Transverse colon (tissue), 4 donors: ENCODE results near the gene C7orf25.

ENCODE experiments used
- EP300 ChIP-seq: sonication (generic); formaldehyde crosslinking; IDR thresholded peaks from one replicate; pipeline ENCODE4 v1.6.1; 2017; ENCODE audit warnings: antibody characterized with exemption, low read depth
- POLR2AphosphoS5 ChIP-seq, 3 donors: sonication (generic); formaldehyde crosslinking; IDR thresholded peaks; one replicate each; pipeline ENCODE4 v1.6.1; 2016; ENCODE audit warnings: antibody characterized with exemption in 3 of 3
- TF ChIP-seq, protein P1 (sequence below), 5 experiments: fragments of 200-600 bp in 3 of 5; fragments of 450-650 bp in 2 of 5; sonication (generic) in 3 of 5; IDR thresholded peaks; 1 replicate in 2 of 5; 2 replicates in 3 of 5; pipeline ENCODE4 v1.5.1; 2016 to 2017; ENCODE audit warnings: antibody characterized with exemption in 5 of 5, inconsistent platforms in 3 of 5, mild to moderate bottlenecking in 2 of 5, moderate library complexity in 1 of 5

DNA sequence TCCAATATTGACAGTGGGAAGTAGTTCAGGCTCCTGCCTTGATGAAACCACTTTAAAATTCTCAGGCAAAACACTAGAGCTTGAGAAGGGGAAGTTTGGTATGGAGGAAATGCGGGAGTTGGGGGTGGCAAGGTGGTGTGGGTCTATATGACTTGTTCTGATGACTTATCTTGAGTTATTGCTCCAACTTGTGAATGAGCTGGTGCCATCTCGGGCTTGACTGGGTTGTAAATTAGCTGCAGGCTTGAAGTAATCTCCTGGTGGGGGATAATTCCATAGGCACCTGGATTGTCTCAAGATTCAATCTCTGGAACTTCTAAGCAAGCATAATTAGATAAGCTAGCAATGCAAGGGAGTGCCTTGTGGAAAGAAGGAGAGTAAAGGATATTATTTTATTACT is 49.3 kb upstream of the C7orf25 start:
- no peak for TF ChIP-seq POLR2AphosphoS5 (IDR thresholded peaks at IDR 0.05)
- TF ChIP-seq, protein P1, sequence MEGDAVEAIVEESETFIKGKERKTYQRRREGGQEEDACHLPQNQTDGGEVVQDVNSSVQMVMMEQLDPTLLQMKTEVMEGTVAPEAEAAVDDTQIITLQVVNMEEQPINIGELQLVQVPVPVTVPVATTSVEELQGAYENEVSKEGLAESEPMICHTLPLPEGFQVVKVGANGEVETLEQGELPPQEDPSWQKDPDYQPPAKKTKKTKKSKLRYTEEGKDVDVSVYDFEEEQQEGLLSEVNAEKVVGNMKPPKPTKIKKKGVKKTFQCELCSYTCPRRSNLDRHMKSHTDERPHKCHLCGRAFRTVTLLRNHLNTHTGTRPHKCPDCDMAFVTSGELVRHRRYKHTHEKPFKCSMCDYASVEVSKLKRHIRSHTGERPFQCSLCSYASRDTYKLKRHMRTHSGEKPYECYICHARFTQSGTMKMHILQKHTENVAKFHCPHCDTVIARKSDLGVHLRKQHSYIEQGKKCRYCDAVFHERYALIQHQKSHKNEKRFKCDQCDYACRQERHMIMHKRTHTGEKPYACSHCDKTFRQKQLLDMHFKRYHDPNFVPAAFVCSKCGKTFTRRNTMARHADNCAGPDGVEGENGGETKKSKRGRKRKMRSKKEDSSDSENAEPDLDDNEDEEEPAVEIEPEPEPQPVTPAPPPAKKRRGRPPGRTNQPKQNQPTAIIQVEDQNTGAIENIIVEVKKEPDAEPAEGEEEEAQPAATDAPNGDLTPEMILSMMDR (IDR thresholded peaks at IDR 0.05) = no peak
- TF ChIP-seq EP300 = no peak
